Measurements from ENCODE around the gene CHSY1. TPM values are rescaled to one million over a fixed set of nuclear protein-coding genes. Genes with fewer than 3 reads are reported as not detected.
A peak's percentile ranks its signal among the peaks of the same experiment; 100 is the strongest.

Gene CHSY1
- total RNA-seq, 4 donors from 2014 or later, result 13.3 to 31.6 (median 19.6) TPM

DNA sequence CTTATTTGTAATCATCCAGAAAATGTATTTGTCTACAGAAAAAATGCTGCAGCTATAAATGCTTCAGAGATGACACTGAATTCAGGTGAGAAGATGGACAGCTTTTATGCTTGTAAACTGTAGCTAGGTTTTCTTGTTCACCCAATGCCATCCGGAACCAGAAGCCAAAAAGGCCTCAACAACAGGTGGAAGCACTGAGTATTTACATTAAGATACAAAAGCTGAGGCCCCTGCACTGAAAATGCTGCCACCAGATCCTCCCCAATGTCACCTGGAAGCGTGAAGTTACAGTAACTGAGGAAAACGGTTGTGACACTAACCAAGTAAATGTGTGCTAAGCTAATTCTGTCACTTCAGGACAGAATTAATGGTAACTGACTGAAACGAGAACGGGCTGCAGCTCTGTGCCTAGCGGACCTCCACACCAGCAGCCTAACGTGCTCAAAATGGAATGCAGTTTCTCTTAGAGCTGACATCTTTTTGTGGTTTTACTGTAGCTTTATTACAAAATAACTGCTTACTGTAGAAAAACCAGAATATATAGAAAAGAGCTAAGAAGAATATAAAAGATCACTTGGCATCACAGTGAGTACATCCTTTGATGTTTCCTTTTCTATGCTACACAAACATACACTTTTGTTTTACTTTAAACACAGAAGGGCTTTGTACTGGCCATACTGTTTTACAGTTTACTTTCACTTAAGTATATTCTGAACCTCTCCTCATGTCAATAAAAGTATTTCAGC, 7.6 kb downstream of the CHSY1 start:
- Histone ChIP-seq H3K36me3 (peaks cover 0 to 10% (median 0%) of the 10 kb centered on the region in 4 donors), H3K4me1 (peaks cover 41 to 98% (median 95%) of the 10 kb centered on the region in 4 donors), H3K27me3 (no peaks in the 10 kb centered on the region), H3K4me3 (no peak overlapping the region), H3K27ac (replicated peaks in 1 of 4) (peak overlapping the region in 3 of 4 donors; percentile 1 to 28 (median 3)), H3K9me3 (no peaks in the 10 kb centered on the region)
- intact Hi-C loops (cut with DNase I), result no loop called here
- TF ChIP-seq, protein P1, sequence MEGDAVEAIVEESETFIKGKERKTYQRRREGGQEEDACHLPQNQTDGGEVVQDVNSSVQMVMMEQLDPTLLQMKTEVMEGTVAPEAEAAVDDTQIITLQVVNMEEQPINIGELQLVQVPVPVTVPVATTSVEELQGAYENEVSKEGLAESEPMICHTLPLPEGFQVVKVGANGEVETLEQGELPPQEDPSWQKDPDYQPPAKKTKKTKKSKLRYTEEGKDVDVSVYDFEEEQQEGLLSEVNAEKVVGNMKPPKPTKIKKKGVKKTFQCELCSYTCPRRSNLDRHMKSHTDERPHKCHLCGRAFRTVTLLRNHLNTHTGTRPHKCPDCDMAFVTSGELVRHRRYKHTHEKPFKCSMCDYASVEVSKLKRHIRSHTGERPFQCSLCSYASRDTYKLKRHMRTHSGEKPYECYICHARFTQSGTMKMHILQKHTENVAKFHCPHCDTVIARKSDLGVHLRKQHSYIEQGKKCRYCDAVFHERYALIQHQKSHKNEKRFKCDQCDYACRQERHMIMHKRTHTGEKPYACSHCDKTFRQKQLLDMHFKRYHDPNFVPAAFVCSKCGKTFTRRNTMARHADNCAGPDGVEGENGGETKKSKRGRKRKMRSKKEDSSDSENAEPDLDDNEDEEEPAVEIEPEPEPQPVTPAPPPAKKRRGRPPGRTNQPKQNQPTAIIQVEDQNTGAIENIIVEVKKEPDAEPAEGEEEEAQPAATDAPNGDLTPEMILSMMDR (IDR thresholded peaks at IDR 0.05), result no peak
- TF ChIP-seq POLR2AphosphoS5 (IDR thresholded peaks at IDR 0.05) (no peak), POLR2A (IDR thresholded peaks at IDR 0.05; ENCODE audit: low read depth) (no peak), EP300 (IDR thresholded peaks at IDR 0.05) (no peak)
- no peak for DNase-seq (ENCODE audit: extremely low spot score)
- WGBS, result 52% methylated on average over 7 of the region's 7 CpGs

DNA sequence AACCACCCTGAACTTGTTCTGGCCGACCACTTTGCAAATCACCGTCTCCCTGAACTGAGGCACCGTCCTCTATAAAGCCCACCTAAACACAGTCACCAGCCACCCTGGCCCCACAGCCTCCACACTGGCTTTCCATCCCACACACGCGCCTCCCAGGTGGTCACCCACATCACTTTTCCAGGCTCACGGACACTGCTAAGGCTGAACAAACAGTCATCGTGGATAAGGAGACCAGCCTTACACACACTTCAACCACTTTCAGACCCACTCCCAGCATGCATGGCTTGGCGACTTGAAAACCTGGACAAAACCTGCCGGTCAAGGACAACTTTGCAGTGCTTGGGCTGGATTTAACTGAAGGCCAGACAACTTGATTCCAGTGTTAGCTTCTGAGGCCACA, 8.4 kb downstream of the CHSY1 start:
- intact Hi-C loops (cut with DNase I), result no loop called here
- Histone ChIP-seq H3K27ac (replicated peaks in 1 of 4) (peak overlapping the region in 2 of 4 donors; percentile 22 to 53), H3K36me3 (peaks cover 0 to 9% (median 0%) of the 10 kb centered on the region in 4 donors), H3K4me3 (no peak overlapping the region), H3K27me3 (no peaks in the 10 kb centered on the region), H3K9me3 (no peaks in the 10 kb centered on the region), H3K4me1 (peaks cover 38 to 96% (median 95%) of the 10 kb centered on the region in 4 donors)
- TF ChIP-seq POLR2A (IDR thresholded peaks at IDR 0.05; ENCODE audit: low read depth), result no peak
- no peak for TF ChIP-seq EP300 (IDR thresholded peaks at IDR 0.05)
- no peak for TF ChIP-seq POLR2AphosphoS5 (IDR thresholded peaks at IDR 0.05)
- TF ChIP-seq, protein P1 (IDR thresholded peaks at IDR 0.05), result no peak
- WGBS, result 93% methylated on average over 8 of the region's 9 CpGs
- no peak for DNase-seq (ENCODE audit: extremely low spot score)

- WGBS, result 55% methylated on average over 6 of the region's 6 CpGs
- TF ChIP-seq, protein P1 (IDR thresholded peaks at IDR 0.05), result no peak
- no peak for TF ChIP-seq POLR2AphosphoS5 (IDR thresholded peaks at IDR 0.05)
- no peak for TF ChIP-seq EP300 (IDR thresholded peaks at IDR 0.05)
- TF ChIP-seq POLR2A (IDR thresholded peaks at IDR 0.05; ENCODE audit: low read depth), result no peak
- Histone ChIP-seq H3K36me3 (peaks cover 0 to 4% (median 0%) of the 10 kb centered on the region in 4 donors), H3K4me3 (no peak overlapping the region), H3K9me3 (no peaks in the 10 kb centered on the region), H3K4me1 (peaks cover 38 to 96% (median 93%) of the 10 kb centered on the region in 4 donors), H3K27ac (replicated peaks in 1 of 4) (peak overlapping the region in 2 of 4 donors; percentile 52 to 53), H3K27me3 (no peaks in the 10 kb centered on the region)
- DNase-seq (ENCODE audit: extremely low spot score), result no peak
- intact Hi-C loops (cut with DNase I), result no loop called here
These were observed 8.9 kb downstream of the CHSY1 start for GRCh38 chr15:101242999-101243336.

GRCh38 chr15:101242160-101242998, 9.5 kb downstream of the CHSY1 start:
- Histone ChIP-seq H3K36me3 (no peaks in the 10 kb centered on the region), H3K4me3 (no peak overlapping the region), H3K4me1 (peaks cover 34 to 94% (median 91%) of the 10 kb centered on the region in 4 donors), H3K27ac (replicated peaks in 1 of 4) (peak overlapping the region in 2 of 4 donors; percentile 52 to 53), H3K27me3 (no peaks in the 10 kb centered on the region), H3K9me3 (no peaks in the 10 kb centered on the region)
- TF ChIP-seq POLR2AphosphoS5 (IDR thresholded peaks at IDR 0.05) (peak in 1 of 2 donors; percentile 25), EP300 (IDR thresholded peaks at IDR 0.05) (no peak)
- 59% methylated on average over 12 of the region's 12 CpGs for WGBS
- no peak for DNase-seq (ENCODE audit: extremely low spot score)
- intact Hi-C loops (cut with DNase I), result no loop called here

GRCh38 chr15:101240358-101240757, 11.5 kb downstream of the CHSY1 start:
- no peaks in the 10 kb centered on the region for H3K9me3 ChIP-seq
- TF ChIP-seq EP300 (IDR thresholded peaks at IDR 0.05) (no peak), POLR2AphosphoS5 (IDR thresholded peaks at IDR 0.05) (peak; percentile 26 to 42)
- 38% methylated on average over 5 of the region's 5 CpGs for WGBS
- H3K36me3 ChIP-seq, result peaks cover 0 to 1% (median 0%) of the 10 kb centered on the region in 4 donors
- H3K27me3 ChIP-seq, result no peaks in the 10 kb centered on the region
- H3K4me1 ChIP-seq, result peaks cover 30 to 85% (median 79%) of the 10 kb centered on the region in 4 donors
- no peak overlapping the region for H3K4me3 ChIP-seq
- intact Hi-C loops (cut with DNase I), result no loop called here
- H3K27ac ChIP-seq (replicated peaks in 1 of 4), result peak overlapping the region; percentile 23 to 55 (median 49)
- DNase-seq (ENCODE audit: extremely low spot score), result no peak
